Measurements from ENCODE around the gene EIF5A. TPM values are rescaled to one million over a fixed set of nuclear protein-coding genes. Genes with fewer than 3 reads are reported as not detected.
A peak's percentile ranks its signal among the peaks of the same experiment; 100 is the strongest.

Gene EIF5A
- polyA plus RNA-seq, 1 donor (not counting 4 experiments of a cell fraction or from before 2014, with no cell fraction given), result 948 TPM

- H3K4me1 ChIP-seq (ENCODE audit: control insufficient read depth, extremely low read depth, insufficient read depth, low read length), result peaks cover 23% of the 10 kb centered on the region
These were observed 11.9 kb upstream of the EIF5A start for GRCh38 chr17:7295230-7296180.

GRCh38 chr17:7296189-7296861 lies 11.1 kb upstream of the EIF5A start:
- no peak for TF ChIP-seq EZH2 (IDR thresholded peaks at IDR 0.05; ENCODE audit: low read length)
- TF ChIP-seq, protein P1, sequence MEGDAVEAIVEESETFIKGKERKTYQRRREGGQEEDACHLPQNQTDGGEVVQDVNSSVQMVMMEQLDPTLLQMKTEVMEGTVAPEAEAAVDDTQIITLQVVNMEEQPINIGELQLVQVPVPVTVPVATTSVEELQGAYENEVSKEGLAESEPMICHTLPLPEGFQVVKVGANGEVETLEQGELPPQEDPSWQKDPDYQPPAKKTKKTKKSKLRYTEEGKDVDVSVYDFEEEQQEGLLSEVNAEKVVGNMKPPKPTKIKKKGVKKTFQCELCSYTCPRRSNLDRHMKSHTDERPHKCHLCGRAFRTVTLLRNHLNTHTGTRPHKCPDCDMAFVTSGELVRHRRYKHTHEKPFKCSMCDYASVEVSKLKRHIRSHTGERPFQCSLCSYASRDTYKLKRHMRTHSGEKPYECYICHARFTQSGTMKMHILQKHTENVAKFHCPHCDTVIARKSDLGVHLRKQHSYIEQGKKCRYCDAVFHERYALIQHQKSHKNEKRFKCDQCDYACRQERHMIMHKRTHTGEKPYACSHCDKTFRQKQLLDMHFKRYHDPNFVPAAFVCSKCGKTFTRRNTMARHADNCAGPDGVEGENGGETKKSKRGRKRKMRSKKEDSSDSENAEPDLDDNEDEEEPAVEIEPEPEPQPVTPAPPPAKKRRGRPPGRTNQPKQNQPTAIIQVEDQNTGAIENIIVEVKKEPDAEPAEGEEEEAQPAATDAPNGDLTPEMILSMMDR (optimal IDR thresholded peaks at IDR 0.05 in 1 of 3, IDR thresholded peaks at IDR 0.05 in 1 of 3, conservative IDR thresholded peaks at IDR 0.05 in 1 of 3; ENCODE audit: extremely low read depth in 1 of 3, insufficient read depth in 2 of 3, low read length in 3 of 3), result peak; percentile 68 to 94 (median 83)
- peaks cover 23% of the 10 kb centered on the region for H3K4me1 ChIP-seq (ENCODE audit: control insufficient read depth, extremely low read depth, insufficient read depth, low read length)
- no peaks in the 10 kb centered on the region for H3K36me3 ChIP-seq (ENCODE audit: control insufficient read depth in 2 of 2, extremely low read depth in 1 of 2, insufficient read depth in 2 of 2, low read length in 2 of 2)
- FAIRE-seq (no peak), DNase-seq (ENCODE audit: low read depth, low spot score) (no peak)
- H3K79me2 ChIP-seq (ENCODE audit: control insufficient read depth, insufficient read depth, low read length), result no peaks in the 10 kb centered on the region
- dilution Hi-C loops (cut with MboI; ENCODE audit: extremely low pct_ligation_motif_present, low sequenced_read_pairs), result no loop called here
- no peaks in the 10 kb centered on the region for H3K9me3 ChIP-seq (ENCODE audit: control insufficient read depth, low read depth, low read length)
- H3K27me3 ChIP-seq (ENCODE audit: control insufficient read depth, extremely low read depth, insufficient read depth, low read length), result peaks cover 33% of the 10 kb centered on the region
- peak overlapping the region in 1 of 3 experiments; percentile 37 for H3K4me3 ChIP-seq (ENCODE audit: control insufficient read depth in 2 of 3, extremely low read depth in 1 of 3, insufficient read depth in 2 of 3, low read depth in 1 of 3, low read length in 3 of 3)
- peak overlapping the region; percentile 66 for H3K4me2 ChIP-seq (ENCODE audit: control insufficient read depth, extremely low read depth, insufficient read depth, low read depth, low read length)
- peaks cover 2% of the 10 kb centered on the region for H4K20me1 ChIP-seq (ENCODE audit: control insufficient read depth, extremely low read depth, insufficient read depth, low read length)
- no peak overlapping the region for H3K9ac ChIP-seq (ENCODE audit: control insufficient read depth, extremely low read depth, insufficient read depth, low read length)
- H2AFZ ChIP-seq (ENCODE audit: control insufficient read depth, low read length), result peak overlapping the region; percentile 30
- H3K9me1 ChIP-seq (ENCODE audit: control insufficient read depth, extremely low read depth, insufficient read depth, low read length), result no peaks in the 10 kb centered on the region
- no peak overlapping the region for H3K27ac ChIP-seq (ENCODE audit: control insufficient read depth, insufficient read depth, low read length)

More at GRCh38 chr17:7295230-7296180, 11.9 kb upstream of the EIF5A start:
- TF ChIP-seq EZH2 (IDR thresholded peaks at IDR 0.05; ENCODE audit: low read length), result no peak
- TF ChIP-seq, protein P1 (optimal IDR thresholded peaks at IDR 0.05 in 1 of 3, IDR thresholded peaks at IDR 0.05 in 1 of 3, conservative IDR thresholded peaks at IDR 0.05 in 1 of 3; ENCODE audit: extremely low read depth in 1 of 3, insufficient read depth in 2 of 3, low read length in 3 of 3), result no peak
- H3K9ac ChIP-seq (ENCODE audit: control insufficient read depth, extremely low read depth, insufficient read depth, low read length), result no peak overlapping the region
- DNase-seq (ENCODE audit: low read depth, low spot score), result no peak
- H3K4me3 ChIP-seq (ENCODE audit: control insufficient read depth in 2 of 3, extremely low read depth in 1 of 3, insufficient read depth in 2 of 3, low read depth in 1 of 3, low read length in 3 of 3), result peak overlapping the region in 1 of 3 experiments; percentile 37
- H3K9me1 ChIP-seq (ENCODE audit: control insufficient read depth, extremely low read depth, insufficient read depth, low read length), result no peaks in the 10 kb centered on the region
- H3K27ac ChIP-seq (ENCODE audit: control insufficient read depth, insufficient read depth, low read length), result no peak overlapping the region
- H2AFZ ChIP-seq (ENCODE audit: control insufficient read depth, low read length), result no peak overlapping the region
- dilution Hi-C loops (cut with MboI; ENCODE audit: extremely low pct_ligation_motif_present, low sequenced_read_pairs), result no loop called here
- no peaks in the 10 kb centered on the region for H3K9me3 ChIP-seq (ENCODE audit: control insufficient read depth, low read depth, low read length)
- FAIRE-seq, result no peak
- no peaks in the 10 kb centered on the region for H3K36me3 ChIP-seq (ENCODE audit: control insufficient read depth in 2 of 2, extremely low read depth in 1 of 2, insufficient read depth in 2 of 2, low read length in 2 of 2)
- peaks cover 33% of the 10 kb centered on the region for H3K27me3 ChIP-seq (ENCODE audit: control insufficient read depth, extremely low read depth, insufficient read depth, low read length)
- peaks cover 2% of the 10 kb centered on the region for H4K20me1 ChIP-seq (ENCODE audit: control insufficient read depth, extremely low read depth, insufficient read depth, low read length)
- no peaks in the 10 kb centered on the region for H3K79me2 ChIP-seq (ENCODE audit: control insufficient read depth, insufficient read depth, low read length)
- peak overlapping the region; percentile 73 for H3K4me2 ChIP-seq (ENCODE audit: control insufficient read depth, extremely low read depth, insufficient read depth, low read depth, low read length)

Data from keratinocyte (primary cell).